Adrenal gland (tissue), 12 donors: ENCODE data around the gene ZFP57. TPM values are rescaled to one million over a fixed set of nuclear protein-coding genes. Genes with fewer than 3 reads are reported as not detected.

Source experiments
- DNase-seq, 7 donors: peaks; one replicate each; pipeline ENCODE4 v3.0.0-alpha.2; 2019 to 2020
- H3K27ac ChIP-seq, 5 donors: fragments of 200-600 bp; sonication (generic) in 4 of 5; 1 replicate in 3 of 5; 2 replicates in 2 of 5; pipeline versions ENCODE4 v1.5.1 to v1.8.0; 2016 to 2020; ENCODE audit warnings: mild to moderate bottlenecking in 1 of 5
- H3K27me3 ChIP-seq: fragments of 200-600 bp; 2 replicates; pipeline ENCODE4 v1.8.0; 2021
- H3K36me3 ChIP-seq, 2 donors: fragments of 200-600 bp; replicated peaks in 1 of 2; 1 replicate in 1 of 2; 2 replicates in 1 of 2; pipeline versions ENCODE4 v1.5.1 to v1.8.0; 2018 to 2022
- H3K4me1 ChIP-seq, 2 donors: fragments of 200-600 bp; replicated peaks in 1 of 2; 1 replicate in 1 of 2; 2 replicates in 1 of 2; pipeline versions ENCODE4 v1.5.1 to v1.8.0; 2018 to 2021
- H3K4me3 ChIP-seq, 4 donors: fragments of 200-600 bp; sonication (generic) in 3 of 4; one replicate each; pipeline ENCODE4 v1.5.1; 2016 to 2018
- H3K9me3 ChIP-seq, 3 donors: fragments of 200-600 bp; sonication (generic) in 1 of 3; replicated peaks in 1 of 3; 1 replicate in 2 of 3; 2 replicates in 1 of 3; pipeline versions ENCODE4 v1.5.1 to v1.8.0; 2016 to 2021
- CTCF ChIP-seq, 6 experiments: fragments of 450-650 bp in 4 of 6; fragments of 200-600 bp in 2 of 6; sonication (generic) in 1 of 6; IDR thresholded peaks; 1 replicate in 5 of 6; 2 replicates in 1 of 6; pipeline versions ENCODE4 v1.5.1 to v1.8.0; 2016 to 2021; ENCODE audit warnings: antibody characterized with exemption in 6 of 6, mild to moderate bottlenecking in 2 of 6, moderate library complexity in 1 of 6
- POLR2A ChIP-seq, 2 donors: fragments of 450-650 bp; IDR thresholded peaks; one replicate each; pipeline ENCODE4 v1.6.1; 2017; ENCODE audit warnings: antibody characterized with exemption in 2 of 2, mild to moderate bottlenecking in 2 of 2, moderate library complexity in 1 of 2
- WGBS, 4 donors: extraction: QIAGEN DNeasy Blood & Tissue Kit in 2 of 4; methylation state at CpG; one replicate each; pipeline versions ENCODE4 v1.1.5 to v1.1.7; 2013 to 2017; 5-methylcytosine and 5-hydroxymethylcytosine counted together
- intact Hi-C, 2 donors: fragments of 100-400 bp; cut with DNase I; formaldehyde crosslinking; loops; one replicate each; pipeline versions ENCODE4 v1.14.1 to v1.15.0; 2022 to 2023
- polyA plus RNA-seq, 3 donors: library from polyadenylated mRNA; stranded (reverse); fragments of 200-250 nt in 2 of 3; fragments of 350-450 nt in 1 of 3; fragmentation: Illumina TruSeq in 1 of 3; extraction: RNeasy Lipid Tissue Mini Kit (QIAGEN cat#74804) in 1 of 3; gene quantifications; one replicate each; pipeline ENCODE4 v1.2.3, GENCODE V29; 2013 to 2014
- total RNA-seq, 9 donors: library from RNA; depleted of rRNA in 4 of 9; stranded (reverse); fragments of >200 nt in 4 of 9; fragments of 120-200 nt in 1 of 9; fragmentation: NEBNext Ultra II Directional in 1 of 9; extraction: Animal tissue kit (Norgen Biotek cat#: 25700) in 1 of 9; gene quantifications; one replicate each; pipeline versions ENCODE4 v1.1.0 to v1.2.4, GENCODE V29; 2013 to 2023
- donor health status: healthy with polysubstance abuse.
- donor health status: Bipolar disorder and iron deficiency.
- donor health status: DM: yes; HTN: yes; CAD: no.
- donor health status: DM: no; HTN: no; CAD: no.
- donor health status: DM: no; HTN: no; CAD: no.
- donor health status: DM: yes; HTN: yes; CAD: no.

ZFP57 gene
- total and polyA plus RNA-seq, 12 donors, result 0.06 to 1.9 (median 0.96) TPM; not detected in 7

- 4 to 6% (median 4%) methylated on average over 30 to 33 of the region's 33 CpGs for WGBS, 4 donors
- intact Hi-C loops, result no loop called here
- peak overlapping the region; percentile 73 to 96 (median 94) for H3K27ac ChIP-seq
Measured at GRCh38 chr6:29649701-29650673, 31.0 kb downstream of the ZFP57 start.

GRCh38 chr6:29647927-29648642, 32.9 kb downstream of the ZFP57 start:
- H3K36me3 ChIP-seq, result no peaks in the 10 kb centered on the region
- TF ChIP-seq POLR2A (IDR thresholded peaks at IDR 0.05), result no peak
- peak; percentile 18 to 49 (median 41) for TF ChIP-seq CTCF (IDR thresholded peaks at IDR 0.05)
- no peak for DNase-seq
- intact Hi-C loops, result no loop called here
- 87 to 91% (median 90%) methylated on average over 23 of the region's 23 CpGs for WGBS, 4 donors
- H3K27ac ChIP-seq, result no peak overlapping the region
- peaks cover 0 to 6% of the 10 kb centered on the region in 2 donors for H3K4me1 ChIP-seq
- no peaks in the 10 kb centered on the region for H3K27me3 ChIP-seq
- no peak overlapping the region for H3K4me3 ChIP-seq
- H3K9me3 ChIP-seq, result no peaks in the 10 kb centered on the region

More at GRCh38 chr6:29649701-29650673, 31.0 kb downstream of the ZFP57 start:
- H3K9me3 ChIP-seq, result no peaks in the 10 kb centered on the region
- H3K4me1 ChIP-seq, result peaks cover 0 to 15% of the 10 kb centered on the region in 2 donors
- no peaks in the 10 kb centered on the region for H3K36me3 ChIP-seq
- peak; percentile 98 to 100 (median 99) for DNase-seq
- TF ChIP-seq CTCF (IDR thresholded peaks at IDR 0.05), result peak; percentile 91 to 96 (median 94)
- peak; percentile 76 to 86 for TF ChIP-seq POLR2A (IDR thresholded peaks at IDR 0.05)
- H3K27me3 ChIP-seq, result peaks cover 4% of the 10 kb centered on the region
- peak overlapping the region in 3 of 4 donors; percentile 35 to 71 (median 57) for H3K4me3 ChIP-seq

DNA sequence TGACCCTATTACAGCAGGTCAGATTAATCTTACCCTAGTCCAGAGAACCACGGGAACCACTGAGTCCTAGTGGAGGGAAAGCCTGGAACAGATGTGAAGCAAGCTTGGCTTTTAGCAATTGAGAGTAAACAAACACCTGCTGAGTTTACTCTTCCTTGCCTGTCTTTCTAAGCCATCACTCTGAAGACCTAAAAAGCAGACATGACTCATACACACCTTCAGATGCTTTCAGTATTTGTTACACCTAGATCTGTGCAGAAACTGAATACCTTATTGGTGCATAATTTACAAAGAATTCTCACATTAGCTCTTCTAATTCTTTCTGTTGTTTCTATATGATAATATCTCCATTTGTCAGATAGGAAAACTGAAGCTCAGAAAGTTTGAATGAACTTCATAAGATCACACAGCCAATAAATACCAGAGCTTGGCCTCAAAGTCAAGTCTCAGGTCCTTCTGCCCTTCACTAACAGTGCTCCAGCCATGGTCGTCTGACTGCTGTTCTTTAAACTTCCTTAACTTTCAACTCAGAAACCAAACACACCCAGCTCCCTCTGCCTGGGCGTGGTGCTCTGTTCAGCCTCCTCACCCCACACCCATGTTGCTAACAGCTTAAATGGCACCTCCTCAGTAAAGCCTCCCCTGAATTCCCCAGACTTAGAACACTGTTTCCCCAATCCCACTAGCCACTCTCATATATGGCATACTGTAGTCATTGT, 39.4 kb downstream of the ZFP57 start:
- WGBS, 4 donors, result 34 to 51% (median 46%) methylated on average over 3 of the region's 3 CpGs

More for the DNA sequence above, 39.4 kb downstream of the ZFP57 start:
- Histone ChIP-seq H3K27ac (no peak overlapping the region), H3K27me3 (no peaks in the 10 kb centered on the region), H3K36me3 (no peaks in the 10 kb centered on the region), H3K9me3 (no peaks in the 10 kb centered on the region), H3K4me3 (no peak overlapping the region), H3K4me1 (no peaks in the 10 kb centered on the region)
- DNase-seq, result no peak
- TF ChIP-seq CTCF (IDR thresholded peaks at IDR 0.05) (no peak), POLR2A (IDR thresholded peaks at IDR 0.05) (no peak)
- intact Hi-C loops, result no loop called here
